ENCODE data around the gene RAPGEF2. TPM values are rescaled to one million over a fixed set of nuclear protein-coding genes. Genes with fewer than 3 reads are reported as not detected.

RAPGEF2 gene
- polyA plus RNA-seq, 1 donor (not counting 4 experiments of a cell fraction or from before 2014, with no cell fraction given) = 23.8 TPM

GRCh38 chr4:159367781-159368080 lies 264.9 kb downstream of the RAPGEF2 start:
- Histone ChIP-seq H4K20me1 (ENCODE audit: control insufficient read depth, extremely low read depth, insufficient read depth, low read length) (no peaks in the 10 kb centered on the region), H3K36me3 (ENCODE audit: control insufficient read depth in 2 of 2, extremely low read depth in 1 of 2, insufficient read depth in 2 of 2, low read length in 2 of 2) (no peaks in the 10 kb centered on the region), H3K4me1 (ENCODE audit: control insufficient read depth, extremely low read depth, insufficient read depth, low read length) (peaks cover 21% of the 10 kb centered on the region), H3K27ac (ENCODE audit: control insufficient read depth, insufficient read depth, low read length) (no peak overlapping the region), H3K27me3 (ENCODE audit: control insufficient read depth, extremely low read depth, insufficient read depth, low read length) (no peaks in the 10 kb centered on the region), H2AFZ (ENCODE audit: control insufficient read depth, low read length) (peak overlapping the region; percentile 60), H3K79me2 (ENCODE audit: control insufficient read depth, insufficient read depth, low read length) (no peaks in the 10 kb centered on the region), H3K9ac (ENCODE audit: control insufficient read depth, extremely low read depth, insufficient read depth, low read length) (no peak overlapping the region), H3K4me3 (ENCODE audit: control insufficient read depth in 2 of 3, extremely low read depth in 1 of 3, insufficient read depth in 2 of 3, low read depth in 1 of 3, low read length in 3 of 3) (no peak overlapping the region), H3K4me2 (ENCODE audit: control insufficient read depth, extremely low read depth, insufficient read depth, low read depth, low read length) (no peak overlapping the region), H3K9me3 (ENCODE audit: control insufficient read depth, low read depth, low read length) (no peaks in the 10 kb centered on the region), H3K9me1 (ENCODE audit: control insufficient read depth, extremely low read depth, insufficient read depth, low read length) (no peaks in the 10 kb centered on the region)
- FAIRE-seq = no peak
- dilution Hi-C loops (cut with MboI; ENCODE audit: extremely low pct_ligation_motif_present, low sequenced_read_pairs) = no loop called here
- TF ChIP-seq CTCF (optimal IDR thresholded peaks at IDR 0.05 in 1 of 3, IDR thresholded peaks at IDR 0.05 in 1 of 3, conservative IDR thresholded peaks at IDR 0.05 in 1 of 3; ENCODE audit: extremely low read depth in 1 of 3, insufficient read depth in 2 of 3, low read length in 3 of 3) (no peak), EZH2 (IDR thresholded peaks at IDR 0.05; ENCODE audit: low read length) (no peak)
- no peak for DNase-seq (ENCODE audit: low read depth, low spot score)

GRCh38 chr4:159368320-159368719 lies 265.4 kb downstream of the RAPGEF2 start:
- Histone ChIP-seq H3K4me3 (ENCODE audit: control insufficient read depth in 2 of 3, extremely low read depth in 1 of 3, insufficient read depth in 2 of 3, low read depth in 1 of 3, low read length in 3 of 3) (no peak overlapping the region), H2AFZ (ENCODE audit: control insufficient read depth, low read length) (no peak overlapping the region), H3K36me3 (ENCODE audit: control insufficient read depth in 2 of 2, extremely low read depth in 1 of 2, insufficient read depth in 2 of 2, low read length in 2 of 2) (no peaks in the 10 kb centered on the region), H3K27me3 (ENCODE audit: control insufficient read depth, extremely low read depth, insufficient read depth, low read length) (no peaks in the 10 kb centered on the region), H3K27ac (ENCODE audit: control insufficient read depth, insufficient read depth, low read length) (no peak overlapping the region), H3K9me3 (ENCODE audit: control insufficient read depth, low read depth, low read length) (no peaks in the 10 kb centered on the region), H3K9me1 (ENCODE audit: control insufficient read depth, extremely low read depth, insufficient read depth, low read length) (no peaks in the 10 kb centered on the region), H3K4me1 (ENCODE audit: control insufficient read depth, extremely low read depth, insufficient read depth, low read length) (peaks cover 21% of the 10 kb centered on the region), H4K20me1 (ENCODE audit: control insufficient read depth, extremely low read depth, insufficient read depth, low read length) (no peaks in the 10 kb centered on the region), H3K9ac (ENCODE audit: control insufficient read depth, extremely low read depth, insufficient read depth, low read length) (no peak overlapping the region), H3K4me2 (ENCODE audit: control insufficient read depth, extremely low read depth, insufficient read depth, low read depth, low read length) (no peak overlapping the region), H3K79me2 (ENCODE audit: control insufficient read depth, insufficient read depth, low read length) (no peaks in the 10 kb centered on the region)
- dilution Hi-C loops (cut with MboI; ENCODE audit: extremely low pct_ligation_motif_present, low sequenced_read_pairs) = no loop called here
- TF ChIP-seq EZH2 (IDR thresholded peaks at IDR 0.05; ENCODE audit: low read length) (no peak), CTCF (optimal IDR thresholded peaks at IDR 0.05 in 1 of 3, IDR thresholded peaks at IDR 0.05 in 1 of 3, conservative IDR thresholded peaks at IDR 0.05 in 1 of 3; ENCODE audit: extremely low read depth in 1 of 3, insufficient read depth in 2 of 3, low read length in 3 of 3) (no peak)
- no peak for DNase-seq (ENCODE audit: low read depth, low spot score)
- no peak for FAIRE-seq

Data from keratinocyte (primary cell).